Neural cell (in vitro differentiated cells): Measurements from ENCODE around the gene ALS2.

Experiments used
- CTCF ChIP-seq: fragments of 450-650 bp; IDR thresholded peaks from 2 replicates; pipeline ENCODE4 v1.5.1; 2014; ENCODE audit warnings: antibody characterized with exemption, mild to moderate bottlenecking, moderate library complexity; ENCODE audit not compliant: poor library complexity, severe bottlenecking
- EP300 ChIP-seq: fragments of 450-650 bp; conservative IDR thresholded peaks from 2 replicates; pipeline ENCODE4 v1.6.1; 2014; ENCODE audit warnings: antibody characterized with exemption, mild to moderate bottlenecking, moderate library complexity; ENCODE audit not compliant: poor library complexity, severe bottlenecking
- EZH2 ChIP-seq: fragments of 200-600, 300-800 bp; shearing (Covaris generic), sonication (generic); IDR thresholded peaks from 2 replicates; pipeline ENCODE4 v1.6.1; 2014; ENCODE audit warnings: antibody characterized with exemption, low read length, borderline replicate concordance, mild to moderate bottlenecking; ENCODE audit not compliant: insufficient read depth, poor library complexity, severe bottlenecking
- MXI1 ChIP-seq: fragments of 450-650 bp; conservative IDR thresholded peaks from 2 replicates; pipeline ENCODE4 v1.6.1; 2014; ENCODE audit warnings: antibody characterized with exemption, mild to moderate bottlenecking; ENCODE audit not compliant: poor library complexity, severe bottlenecking
- POLR2AphosphoS5 ChIP-seq: IDR thresholded peaks from 2 replicates; pipeline ENCODE4 v1.6.1; 2012
- RAD21 ChIP-seq: fragments of 450-650 bp; conservative IDR thresholded peaks from 2 replicates; pipeline ENCODE4 v1.6.1; 2014; ENCODE audit warnings: antibody characterized with exemption, mild to moderate bottlenecking, moderate library complexity
- REST ChIP-seq: IDR thresholded peaks from 2 replicates; pipeline ENCODE4 v1.6.1; 2012; ENCODE audit warnings: borderline replicate concordance
- SMC3 ChIP-seq: fragments of 450-650 bp; conservative IDR thresholded peaks from 2 replicates; pipeline ENCODE4 v1.6.1; 2014; ENCODE audit warnings: antibody characterized with exemption, mild to moderate bottlenecking, moderate library complexity; ENCODE audit not compliant: poor library complexity
- TAF1 ChIP-seq: IDR thresholded peaks from 2 replicates; pipeline ENCODE4 v1.6.1; 2012; ENCODE audit warnings: low read depth

GRCh38 chr2:201774546-201774945, 6.2 kb downstream of the ALS2 start:
- TF ChIP-seq CTCF (no peak), POLR2AphosphoS5 (no peak), EZH2 (no peak), EP300 (no peak), REST (no peak), RAD21 (no peak), TAF1 (no peak), MXI1 (no peak), SMC3 (no peak)
